HEK293 (cell line): ENCODE results near the gene MKNK2.

Experiments used
- BCL11A ChIP-seq: fragments of 450-650 bp; formaldehyde crosslinking; IDR thresholded peaks from 2 replicates; pipeline ENCODE4 v1.5.1; 2016; ENCODE audit warnings: low read depth, missing biosample characterization, missing genetic modification characterization
- MYNN ChIP-seq: fragments of 450-650 bp; formaldehyde crosslinking; IDR thresholded peaks from 2 replicates; pipeline ENCODE4 v1.5.1; 2016; ENCODE audit warnings: missing biosample characterization, missing genetic modification characterization, borderline replicate concordance
- MZF1 ChIP-seq: fragments of 450-650 bp; formaldehyde crosslinking; IDR thresholded peaks from 2 replicates; pipeline ENCODE4 v1.5.1; 2017; ENCODE audit warnings: missing biosample characterization, missing genetic modification characterization, borderline replicate concordance
- PRDM1 ChIP-seq: fragments of 450-650 bp; formaldehyde crosslinking; IDR thresholded peaks from 2 replicates; pipeline ENCODE4; 2016; ENCODE audit warnings: missing biosample characterization, missing genetic modification characterization
- SP7 ChIP-seq: fragments of 450-650 bp; formaldehyde crosslinking; IDR thresholded peaks from 2 replicates; pipeline ENCODE4 v1.5.1; 2016; ENCODE audit warnings: missing biosample characterization, missing genetic modification characterization
- ZEB2 ChIP-seq: fragments of 450-650 bp; formaldehyde crosslinking; IDR thresholded peaks from 2 replicates; pipeline ENCODE4 v1.5.1; 2016; ENCODE audit warnings: missing biosample characterization, missing genetic modification characterization
- ZNF114 ChIP-seq: fragments of 450-650 bp; formaldehyde crosslinking; IDR thresholded peaks from 2 replicates; pipeline ENCODE4 v1.5.0; 2017; ENCODE audit warnings: missing biosample characterization, missing genetic modification characterization
- ZNF133 ChIP-seq: fragments of 450-650 bp; formaldehyde crosslinking; IDR thresholded peaks from 2 replicates; pipeline ENCODE4 v1.5.1; 2016; ENCODE audit warnings: missing biosample characterization, missing genetic modification characterization
- ZNF184 ChIP-seq: fragments of 450-650 bp; IDR thresholded peaks from 2 replicates; pipeline ENCODE4 v1.5.1; 2018; ENCODE audit warnings: missing biosample characterization, mild to moderate bottlenecking, missing genetic modification characterization
- ZNF266 ChIP-seq: fragments of 450-650 bp; formaldehyde crosslinking; IDR thresholded peaks from 2 replicates; pipeline ENCODE4 v1.5.1; 2016; ENCODE audit warnings: missing biosample characterization, missing genetic modification characterization, low read depth
- ZNF629 ChIP-seq: fragments of 450-650 bp; formaldehyde crosslinking; IDR thresholded peaks from 2 replicates; pipeline ENCODE4 v1.5.1; 2017; ENCODE audit warnings: missing biosample characterization, missing genetic modification characterization
- ZNF658 ChIP-seq: fragments of 450-650 bp; formaldehyde crosslinking; IDR thresholded peaks from 2 replicates; pipeline ENCODE4; 2016; ENCODE audit warnings: missing biosample characterization, missing genetic modification characterization
- ZNF843 ChIP-seq: fragments of 450-650 bp; formaldehyde crosslinking; IDR thresholded peaks from 2 replicates; pipeline ENCODE4 v1.5.1; 2016; ENCODE audit warnings: missing biosample characterization, missing genetic modification characterization
- ZSCAN16 ChIP-seq: fragments of 450-650 bp; formaldehyde crosslinking; IDR thresholded peaks from 2 replicates; pipeline ENCODE4 v1.5.1; 2016; ENCODE audit warnings: missing biosample characterization, missing genetic modification characterization
- TF ChIP-seq, protein P1 (sequence below): fragments of 450-650 bp; formaldehyde crosslinking; IDR thresholded peaks from 2 replicates; pipeline ENCODE4 v1.5.1; 2016; ENCODE audit warnings: missing biosample characterization, missing genetic modification characterization
- TF ChIP-seq, protein P2 (sequence below): fragments of 450-650 bp; formaldehyde crosslinking; IDR thresholded peaks from 2 replicates; pipeline ENCODE4 v1.5.1; 2016; ENCODE audit warnings: missing biosample characterization, missing genetic modification characterization
- TF ChIP-seq, protein P3 (sequence below): fragments of 450-650 bp; formaldehyde crosslinking; IDR thresholded peaks from 2 replicates; pipeline ENCODE4 v1.5.1; 2016; ENCODE audit warnings: missing biosample characterization, missing genetic modification characterization
- TF ChIP-seq, protein P4 (sequence below): fragments of 450-650 bp; formaldehyde crosslinking; IDR thresholded peaks from 2 replicates; pipeline ENCODE4 v1.5.1; 2016; ENCODE audit warnings: missing biosample characterization, missing genetic modification characterization
- TF ChIP-seq, protein P5 (sequence below): fragments of 450-650 bp; formaldehyde crosslinking; IDR thresholded peaks from 2 replicates; pipeline ENCODE4 v1.5.1; 2016; ENCODE audit warnings: missing biosample characterization, missing genetic modification characterization
- TF ChIP-seq, protein P6 (sequence below): fragments of 450-650 bp; formaldehyde crosslinking; IDR thresholded peaks from 2 replicates; pipeline ENCODE4 v1.5.1; 2016; ENCODE audit warnings: missing biosample characterization, missing genetic modification characterization

MKNK2 gene

DNA sequence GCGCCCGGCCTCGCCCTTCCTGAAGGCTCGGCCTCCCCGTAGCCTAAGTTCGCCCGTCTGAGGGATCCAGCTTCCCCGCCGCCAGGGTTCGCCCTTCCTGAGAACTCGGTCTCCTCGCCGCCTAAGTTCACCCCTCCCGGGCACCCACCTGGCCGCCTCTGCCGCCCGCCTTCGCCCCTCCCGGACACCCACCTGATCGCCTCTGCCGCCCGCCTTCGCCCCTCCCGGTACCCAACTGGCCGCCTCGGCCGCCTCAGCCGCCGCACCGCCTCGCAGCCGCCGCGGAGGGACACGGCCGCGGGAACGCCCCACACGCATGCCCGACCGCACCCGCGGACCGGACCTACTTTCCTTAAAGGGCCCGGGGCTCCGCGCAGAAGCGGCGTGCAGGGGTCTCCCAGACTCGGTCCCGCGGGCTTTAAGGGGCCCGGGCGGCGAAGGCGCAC, 45.0 kb upstream of the MKNK2 start, which contains the start of gene MOB3A (continued):
- TF ChIP-seq, protein P1, sequence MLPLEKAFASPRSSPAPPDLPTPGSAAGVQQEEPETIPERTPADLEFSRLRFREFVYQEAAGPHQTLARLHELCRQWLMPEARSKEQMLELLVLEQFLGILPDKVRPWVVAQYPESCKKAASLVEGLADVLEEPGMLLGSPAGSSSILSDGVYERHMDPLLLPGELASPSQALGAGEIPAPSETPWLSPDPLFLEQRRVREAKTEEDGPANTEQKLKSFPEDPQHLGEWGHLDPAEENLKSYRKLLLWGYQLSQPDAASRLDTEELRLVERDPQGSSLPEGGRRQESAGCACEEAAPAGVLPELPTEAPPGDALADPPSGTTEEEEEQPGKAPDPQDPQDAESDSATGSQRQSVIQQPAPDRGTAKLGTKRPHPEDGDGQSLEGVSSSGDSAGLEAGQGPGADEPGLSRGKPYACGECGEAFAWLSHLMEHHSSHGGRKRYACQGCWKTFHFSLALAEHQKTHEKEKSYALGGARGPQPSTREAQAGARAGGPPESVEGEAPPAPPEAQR (tag by site-specific recombination), result peak; percentile 63; the same call in 1 of the 2 replicates
- TF ChIP-seq ZNF843 (tag by site-specific recombination) (peak; percentile 71), ZEB2 (tag by site-specific recombination) (peak; percentile 87), MZF1 (peak; percentile 77), PRDM1 (tag by site-specific recombination) (no peak), MYNN (tag by site-specific recombination) (no peak), ZSCAN16 (tag by site-specific recombination) (no peak), ZNF629 (tag by site-specific recombination) (peak; percentile 41), ZNF184 (peak; percentile 80; the same call in 1 of the 2 replicates), ZNF658 (no peak), SP7 (tag by site-specific recombination) (peak; percentile 69), BCL11A (tag by site-specific recombination) (no peak), ZNF266 (no peak), ZNF114 (tag by site-specific recombination) (no peak), ZNF133 (tag by site-specific recombination) (0 out of 2 replicates have a peak, but pooled peaks have one; percentile 4)
- TF ChIP-seq, protein P2, sequence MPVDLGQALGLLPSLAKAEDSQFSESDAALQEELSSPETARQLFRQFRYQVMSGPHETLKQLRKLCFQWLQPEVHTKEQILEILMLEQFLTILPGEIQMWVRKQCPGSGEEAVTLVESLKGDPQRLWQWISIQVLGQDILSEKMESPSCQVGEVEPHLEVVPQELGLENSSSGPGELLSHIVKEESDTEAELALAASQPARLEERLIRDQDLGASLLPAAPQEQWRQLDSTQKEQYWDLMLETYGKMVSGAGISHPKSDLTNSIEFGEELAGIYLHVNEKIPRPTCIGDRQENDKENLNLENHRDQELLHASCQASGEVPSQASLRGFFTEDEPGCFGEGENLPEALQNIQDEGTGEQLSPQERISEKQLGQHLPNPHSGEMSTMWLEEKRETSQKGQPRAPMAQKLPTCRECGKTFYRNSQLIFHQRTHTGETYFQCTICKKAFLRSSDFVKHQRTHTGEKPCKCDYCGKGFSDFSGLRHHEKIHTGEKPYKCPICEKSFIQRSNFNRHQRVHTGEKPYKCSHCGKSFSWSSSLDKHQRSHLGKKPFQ (tag by site-specific recombination), result 0 out of 2 replicates have a peak, but pooled peaks have one; percentile 25
- TF ChIP-seq, protein P3, sequence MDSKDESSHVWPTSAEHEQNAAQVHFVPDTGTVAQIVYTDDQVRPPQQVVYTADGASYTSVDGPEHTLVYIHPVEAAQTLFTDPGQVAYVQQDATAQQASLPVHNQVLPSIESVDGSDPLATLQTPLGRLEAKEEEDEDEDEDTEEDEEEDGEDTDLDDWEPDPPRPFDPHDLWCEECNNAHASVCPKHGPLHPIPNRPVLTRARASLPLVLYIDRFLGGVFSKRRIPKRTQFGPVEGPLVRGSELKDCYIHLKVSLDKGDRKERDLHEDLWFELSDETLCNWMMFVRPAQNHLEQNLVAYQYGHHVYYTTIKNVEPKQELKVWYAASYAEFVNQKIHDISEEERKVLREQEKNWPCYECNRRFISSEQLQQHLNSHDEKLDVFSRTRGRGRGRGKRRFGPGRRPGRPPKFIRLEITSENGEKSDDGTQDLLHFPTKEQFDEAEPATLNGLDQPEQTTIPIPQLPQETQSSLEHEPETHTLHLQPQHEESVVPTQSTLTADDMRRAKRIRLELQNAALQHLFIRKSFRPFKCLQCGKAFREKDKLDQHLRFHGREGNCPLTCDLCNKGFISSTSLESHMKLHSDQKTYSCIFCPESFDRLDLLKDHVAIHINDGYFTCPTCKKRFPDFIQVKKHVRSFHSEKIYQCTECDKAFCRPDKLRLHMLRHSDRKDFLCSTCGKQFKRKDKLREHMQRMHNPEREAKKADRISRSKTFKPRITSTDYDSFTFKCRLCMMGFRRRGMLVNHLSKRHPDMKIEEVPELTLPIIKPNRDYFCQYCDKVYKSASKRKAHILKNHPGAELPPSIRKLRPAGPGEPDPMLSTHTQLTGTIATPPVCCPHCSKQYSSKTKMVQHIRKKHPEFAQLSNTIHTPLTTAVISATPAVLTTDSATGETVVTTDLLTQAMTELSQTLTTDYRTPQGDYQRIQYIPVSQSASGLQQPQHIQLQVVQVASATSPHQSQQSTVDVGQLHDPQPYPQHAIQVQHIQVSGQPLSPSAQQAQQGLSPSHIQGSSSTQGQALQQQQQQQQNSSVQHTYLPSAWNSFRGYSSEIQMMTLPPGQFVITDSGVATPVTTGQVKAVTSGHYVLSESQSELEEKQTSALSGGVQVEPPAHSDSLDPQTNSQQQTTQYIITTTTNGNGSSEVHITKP (tag by site-specific recombination), result peak; percentile 34; the same call in 1 of the 2 replicates
- TF ChIP-seq, protein P4, sequence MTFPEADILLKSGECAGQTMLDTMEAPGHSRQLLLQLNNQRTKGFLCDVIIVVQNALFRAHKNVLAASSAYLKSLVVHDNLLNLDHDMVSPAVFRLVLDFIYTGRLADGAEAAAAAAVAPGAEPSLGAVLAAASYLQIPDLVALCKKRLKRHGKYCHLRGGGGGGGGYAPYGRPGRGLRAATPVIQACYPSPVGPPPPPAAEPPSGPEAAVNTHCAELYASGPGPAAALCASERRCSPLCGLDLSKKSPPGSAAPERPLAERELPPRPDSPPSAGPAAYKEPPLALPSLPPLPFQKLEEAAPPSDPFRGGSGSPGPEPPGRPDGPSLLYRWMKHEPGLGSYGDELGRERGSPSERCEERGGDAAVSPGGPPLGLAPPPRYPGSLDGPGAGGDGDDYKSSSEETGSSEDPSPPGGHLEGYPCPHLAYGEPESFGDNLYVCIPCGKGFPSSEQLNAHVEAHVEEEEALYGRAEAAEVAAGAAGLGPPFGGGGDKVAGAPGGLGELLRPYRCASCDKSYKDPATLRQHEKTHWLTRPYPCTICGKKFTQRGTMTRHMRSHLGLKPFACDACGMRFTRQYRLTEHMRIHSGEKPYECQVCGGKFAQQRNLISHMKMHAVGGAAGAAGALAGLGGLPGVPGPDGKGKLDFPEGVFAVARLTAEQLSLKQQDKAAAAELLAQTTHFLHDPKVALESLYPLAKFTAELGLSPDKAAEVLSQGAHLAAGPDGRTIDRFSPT (tag by site-specific recombination), result peak; percentile 89; the same call in 1 of the 2 replicates
- TF ChIP-seq, protein P5, sequence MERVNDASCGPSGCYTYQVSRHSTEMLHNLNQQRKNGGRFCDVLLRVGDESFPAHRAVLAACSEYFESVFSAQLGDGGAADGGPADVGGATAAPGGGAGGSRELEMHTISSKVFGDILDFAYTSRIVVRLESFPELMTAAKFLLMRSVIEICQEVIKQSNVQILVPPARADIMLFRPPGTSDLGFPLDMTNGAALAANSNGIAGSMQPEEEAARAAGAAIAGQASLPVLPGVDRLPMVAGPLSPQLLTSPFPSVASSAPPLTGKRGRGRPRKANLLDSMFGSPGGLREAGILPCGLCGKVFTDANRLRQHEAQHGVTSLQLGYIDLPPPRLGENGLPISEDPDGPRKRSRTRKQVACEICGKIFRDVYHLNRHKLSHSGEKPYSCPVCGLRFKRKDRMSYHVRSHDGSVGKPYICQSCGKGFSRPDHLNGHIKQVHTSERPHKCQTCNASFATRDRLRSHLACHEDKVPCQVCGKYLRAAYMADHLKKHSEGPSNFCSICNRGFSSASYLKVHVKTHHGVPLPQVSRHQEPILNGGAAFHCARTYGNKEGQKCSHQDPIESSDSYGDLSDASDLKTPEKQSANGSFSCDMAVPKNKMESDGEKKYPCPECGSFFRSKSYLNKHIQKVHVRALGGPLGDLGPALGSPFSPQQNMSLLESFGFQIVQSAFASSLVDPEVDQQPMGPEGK (tag by site-specific recombination), result peak; percentile 87
- TF ChIP-seq, protein P6, sequence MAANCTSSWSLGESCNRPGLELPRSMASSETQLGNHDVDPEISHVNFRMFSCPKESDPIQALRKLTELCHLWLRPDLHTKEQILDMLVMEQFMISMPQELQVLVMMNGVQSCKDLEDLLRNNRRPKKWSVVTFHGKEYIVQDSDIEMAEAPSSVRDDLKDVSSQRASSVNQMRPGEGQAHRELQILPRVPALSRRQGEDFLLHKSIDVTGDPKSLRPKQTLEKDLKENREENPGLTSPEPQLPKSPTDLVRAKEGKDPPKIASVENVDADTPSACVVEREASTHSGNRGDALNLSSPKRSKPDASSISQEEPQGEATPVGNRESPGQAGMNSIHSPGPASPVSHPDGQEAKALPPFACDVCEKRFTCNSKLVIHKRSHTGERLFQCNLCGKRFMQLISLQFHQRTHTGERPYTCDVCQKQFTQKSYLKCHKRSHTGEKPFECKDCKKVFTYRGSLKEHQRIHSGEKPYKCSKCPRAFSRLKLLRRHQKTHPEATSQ (tag by site-specific recombination), result peak; percentile 96
